ENCODE measurements around the gene MYO1A.
A peak's percentile ranks its signal among the peaks of the same experiment; 100 is the strongest.

The MYO1A gene

GRCh38 chr12:57012600-57013465 is 37.1 kb downstream of the MYO1A start:
- no peak for DNase-seq

DNA sequence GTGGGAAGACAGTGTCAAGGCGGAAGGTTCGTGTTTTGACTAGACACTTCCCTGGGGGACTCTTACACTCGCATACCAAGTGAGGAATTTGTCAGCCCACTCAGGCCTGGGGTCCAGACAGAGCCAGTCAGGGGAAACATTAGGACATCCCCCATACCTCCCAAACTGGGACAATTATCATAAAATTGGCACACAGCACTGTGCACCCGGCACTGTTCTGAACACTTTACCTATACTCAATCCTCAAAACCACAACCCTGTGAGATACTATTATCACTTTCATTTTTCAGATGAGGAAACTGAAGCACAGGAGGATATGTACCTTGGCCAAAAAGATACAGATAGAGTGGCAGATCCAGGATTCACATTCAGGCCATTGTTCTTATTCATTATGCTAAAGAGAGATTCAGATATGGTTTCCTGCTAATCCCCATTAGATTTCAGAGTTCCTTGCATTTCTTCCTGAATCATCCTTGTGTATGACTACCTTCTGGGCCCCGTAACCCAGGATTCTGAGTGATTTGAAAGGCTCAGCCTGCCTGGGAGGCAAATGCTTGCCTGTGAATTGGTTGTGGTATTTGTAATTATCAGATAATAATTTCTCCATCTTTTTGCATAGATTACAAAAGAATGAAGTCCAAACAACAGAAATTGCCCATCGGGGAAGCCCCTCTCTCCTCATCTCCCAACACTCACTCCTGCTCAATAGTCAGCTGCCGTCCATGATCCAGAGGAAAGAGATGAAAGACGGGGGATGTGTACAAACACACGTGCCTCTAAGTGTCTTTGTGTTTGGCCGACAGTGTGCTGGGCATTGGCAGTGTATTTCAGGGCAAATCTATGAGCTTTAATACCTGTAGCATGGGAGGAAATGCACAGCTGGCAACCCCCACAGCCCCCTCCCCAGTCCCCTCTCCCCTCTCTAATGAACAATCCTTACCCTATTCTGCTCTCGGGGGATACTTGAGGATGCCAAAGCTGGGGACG is 38.2 kb downstream of the MYO1A start:
- DNase-seq, result no peak

GRCh38 chr12:57010627-57011247 is 39.2 kb downstream of the MYO1A start:
- no peak for DNase-seq

- DNase-seq, result no peak
Measured at GRCh38 chr12:57009949-57010626, 39.8 kb downstream of the MYO1A start.

GRCh38 chr12:57008178-57008577 is 41.8 kb downstream of the MYO1A start:
- DNase-seq, result peak; percentile 29

DNA sequence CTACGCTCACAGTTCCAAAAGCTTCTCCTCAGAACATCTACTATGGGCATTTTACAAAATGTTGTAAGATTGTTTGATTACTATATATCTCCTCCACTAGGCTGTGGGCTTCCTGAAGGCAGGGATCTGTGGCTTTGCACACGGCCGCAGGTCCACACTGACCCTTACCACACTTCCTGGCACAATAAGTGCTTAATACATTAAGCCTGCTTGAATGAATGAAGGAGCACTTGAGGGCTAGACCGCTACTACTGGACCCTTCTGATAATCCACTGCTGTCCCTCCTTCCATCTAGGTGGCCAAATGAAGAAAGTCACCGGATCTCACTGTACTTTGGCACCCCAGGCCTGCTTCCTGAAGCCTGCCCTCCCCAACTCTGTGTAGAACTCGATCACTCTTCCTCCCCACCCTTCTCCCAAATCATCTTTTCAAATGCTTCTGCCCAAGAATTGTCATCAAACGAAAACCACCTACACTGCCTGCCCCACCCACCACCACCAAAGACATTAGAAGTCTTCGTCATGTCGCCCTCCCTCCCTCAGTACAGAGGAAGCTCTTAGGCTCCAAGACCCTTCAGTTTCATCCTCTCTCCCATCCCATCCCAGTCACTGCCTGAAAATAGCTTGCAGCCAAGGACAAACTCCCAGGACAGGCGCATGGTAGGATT is 43.0 kb downstream of the MYO1A start:
- no peak for DNase-seq

DNA sequence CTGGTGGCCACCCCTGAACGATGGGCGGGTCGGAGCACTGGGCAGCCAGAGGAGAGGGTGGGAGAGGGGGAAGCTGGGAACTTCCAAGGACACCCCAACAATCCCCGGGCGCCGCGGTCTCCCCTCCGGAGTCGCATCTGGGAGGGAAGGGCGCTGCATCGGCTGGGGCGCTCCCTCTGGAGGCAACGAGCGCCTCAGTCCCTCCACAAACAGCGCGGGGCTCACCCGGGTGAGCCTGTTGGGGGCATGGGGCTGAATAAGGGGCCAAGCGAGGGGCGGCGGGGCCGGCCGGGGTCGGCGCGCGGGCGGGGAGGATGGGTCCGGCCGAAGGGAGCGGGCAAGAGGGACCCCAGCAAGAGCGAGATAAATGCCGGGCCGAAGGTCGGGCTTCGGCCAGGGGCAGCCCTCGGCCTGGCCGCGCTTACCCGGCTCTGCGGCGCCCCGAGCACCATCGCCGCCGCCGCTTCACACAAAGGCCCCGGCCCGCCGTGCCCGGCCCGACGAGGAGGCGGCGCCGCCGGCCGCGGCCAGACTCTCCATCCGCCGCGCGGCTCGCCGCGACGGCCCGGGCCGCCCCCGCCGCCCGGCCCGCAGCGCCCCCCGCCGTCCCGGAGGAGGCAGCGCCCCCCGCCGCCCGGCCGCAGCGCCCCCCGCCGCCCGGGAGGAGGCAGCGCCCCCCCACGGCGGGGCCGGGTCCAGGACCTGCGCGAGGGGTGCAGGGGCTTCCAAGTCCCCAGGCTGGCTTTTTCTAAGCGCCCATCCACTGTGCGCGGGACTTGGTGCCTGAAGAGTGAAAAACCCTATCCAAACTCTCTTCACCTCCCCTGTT is 43.7 kb downstream of the MYO1A start, which contains the start of gene ZBTB39:
ZBTB39 (minus strand) TSS at position 567 of the 829 bp plus-strand sequence. CDS start 1,629 bp downstream, outside the sequence.
- DNase-seq, result peak; percentile 59

- DNase-seq, result no peak
Measured at GRCh38 chr12:57004651-57005050, 45.3 kb downstream of the MYO1A start.

GRCh38 chr12:57003395-57003794 is 46.5 kb downstream of the MYO1A start:
- DNase-seq, result no peak

GRCh38 chr12:57001448-57001906 is 48.5 kb downstream of the MYO1A start:
- peak; percentile 30 for DNase-seq

- no peak for DNase-seq
Measured at GRCh38 chr12:57000393-57000792, 49.5 kb downstream of the MYO1A start.

DNA sequence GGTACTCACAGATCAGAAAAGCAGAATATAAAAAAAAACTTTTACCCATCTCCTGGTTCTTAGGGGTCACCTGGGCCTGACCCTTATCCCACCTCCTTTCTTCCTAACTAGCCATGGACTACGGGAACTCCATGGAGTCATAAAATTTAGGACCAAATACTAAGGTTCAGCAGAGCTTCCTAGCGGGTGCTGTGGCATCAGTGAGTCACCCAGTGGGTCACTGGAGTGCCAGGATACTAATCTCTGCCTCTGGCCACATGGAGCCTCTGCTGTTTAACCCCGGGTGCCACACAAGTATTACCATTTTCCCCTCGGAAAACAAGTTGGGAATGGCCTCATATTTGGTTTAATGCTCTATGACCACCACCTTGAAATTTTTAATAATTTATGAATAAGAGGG is 50.5 kb downstream of the MYO1A start:
- no peak for DNase-seq

GRCh38 chr12:56998981-56999380 is 50.9 kb downstream of the MYO1A start:
- DNase-seq, result no peak

- no peak for DNase-seq
Measured at GRCh38 chr12:56998316-56998715, 51.6 kb downstream of the MYO1A start.

DNA sequence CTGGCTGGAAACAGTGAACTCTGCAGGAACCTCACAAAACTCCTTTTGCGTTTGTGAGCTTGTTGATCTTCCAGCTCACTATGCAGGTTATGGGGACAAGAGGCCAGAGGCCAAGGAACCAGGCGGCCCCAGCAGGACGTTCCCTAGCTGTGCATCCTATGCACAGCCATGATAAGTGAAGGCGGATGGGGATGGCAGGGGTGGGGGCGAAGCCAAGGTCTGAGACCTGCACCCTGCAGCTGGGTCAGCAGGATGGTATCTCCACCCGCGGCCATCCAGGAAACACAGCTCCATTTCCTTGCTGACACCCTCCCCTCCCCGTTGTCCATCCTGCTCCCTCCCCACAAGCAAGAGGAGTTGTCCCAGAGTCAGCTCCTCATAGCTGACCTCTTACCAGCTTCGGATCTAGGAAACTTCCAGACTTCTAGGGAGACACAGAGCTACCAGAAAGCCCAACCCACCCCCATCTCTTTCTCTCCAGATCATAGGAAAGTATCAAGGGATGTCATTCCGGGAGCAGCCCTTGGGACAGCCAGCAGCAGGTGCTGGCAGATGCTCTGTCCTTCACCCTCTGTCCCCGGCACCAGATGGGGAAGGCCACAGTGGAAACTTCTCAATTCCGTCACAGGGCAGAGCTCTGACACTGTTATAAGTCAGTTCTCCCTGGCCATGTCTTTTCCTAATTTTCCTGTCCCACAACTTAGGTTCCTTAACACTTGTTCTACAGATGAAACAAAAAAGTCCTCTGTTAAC is 53.0 kb downstream of the MYO1A start:
- no peak for DNase-seq

DNA sequence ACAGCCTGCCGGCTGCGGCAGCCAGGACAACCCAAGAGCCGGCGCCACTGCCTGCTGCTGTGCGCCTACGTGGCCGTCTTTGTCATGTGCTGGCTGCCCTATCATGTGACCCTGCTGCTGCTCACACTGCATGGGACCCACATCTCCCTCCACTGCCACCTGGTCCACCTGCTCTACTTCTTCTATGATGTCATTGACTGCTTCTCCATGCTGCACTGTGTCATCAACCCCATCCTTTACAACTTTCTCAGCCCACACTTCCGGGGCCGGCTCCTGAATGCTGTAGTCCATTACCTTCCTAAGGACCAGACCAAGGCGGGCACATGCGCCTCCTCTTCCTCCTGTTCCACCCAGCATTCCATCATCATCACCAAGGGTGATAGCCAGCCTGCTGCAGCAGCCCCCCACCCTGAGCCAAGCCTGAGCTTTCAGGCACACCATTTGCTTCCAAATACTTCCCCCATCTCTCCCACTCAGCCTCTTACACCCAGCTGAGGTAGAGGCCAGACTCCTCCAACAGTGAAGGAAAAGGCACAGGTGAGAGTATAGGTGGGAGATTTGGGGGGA is 53.9 kb downstream of the MYO1A start:
- DNase-seq, result no peak

DNA sequence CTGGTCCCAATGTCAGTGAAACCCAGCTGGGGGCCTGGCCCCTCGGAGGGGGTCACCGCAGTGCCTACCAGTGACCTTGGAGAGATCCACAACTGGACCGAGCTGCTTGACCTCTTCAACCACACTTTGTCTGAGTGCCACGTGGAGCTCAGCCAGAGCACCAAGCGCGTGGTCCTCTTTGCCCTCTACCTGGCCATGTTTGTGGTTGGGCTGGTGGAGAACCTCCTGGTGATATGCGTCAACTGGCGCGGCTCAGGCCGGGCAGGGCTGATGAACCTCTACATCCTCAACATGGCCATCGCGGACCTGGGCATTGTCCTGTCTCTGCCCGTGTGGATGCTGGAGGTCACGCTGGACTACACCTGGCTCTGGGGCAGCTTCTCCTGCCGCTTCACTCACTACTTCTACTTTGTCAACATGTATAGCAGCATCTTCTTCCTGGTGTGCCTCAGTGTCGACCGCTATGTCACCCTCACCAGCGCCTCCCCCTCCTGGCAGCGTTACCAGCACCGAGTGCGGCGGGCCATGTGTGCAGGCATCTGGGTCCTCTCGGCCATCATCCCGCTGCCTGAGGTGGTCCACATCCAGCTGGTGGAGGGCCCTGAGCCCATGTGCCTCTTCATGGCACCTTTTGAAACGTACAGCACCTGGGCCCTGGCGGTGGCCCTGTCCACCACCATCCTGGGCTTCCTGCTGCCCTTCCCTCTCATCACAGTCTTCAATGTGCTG is 54.6 kb downstream of the MYO1A start:
- DNase-seq, result no peak

- DNase-seq, result no peak
Measured at GRCh38 chr12:56994231-56994746, 55.6 kb downstream of the MYO1A start.

GRCh38 chr12:56993346-56993745 is 56.6 kb downstream of the MYO1A start:
- DNase-seq, result no peak
